Activated naive CD8-positive, alpha-beta T cell treated with anti-CD3 and anti-CD28 coated beads for 36 hours (primary cell): Measurements from ENCODE around the gene SCFD2. TPM values are rescaled to one million over a fixed set of nuclear protein-coding genes. Genes with fewer than 3 reads are reported as not detected.
"Not testable (repeated sequence)": the region's sequence is repeated elsewhere in the genome, so short reads cannot be mapped to it uniquely, and the experiment has no call there.

Experiments
- DNase-seq: peaks from one replicate; pipeline ENCODE4 v3.0.0; 2021
- H3K27ac Mint-ChIP-seq: one replicate; pipeline ENCODE4 v1.8.0; 2022; ENCODE audit warnings: mild to moderate bottlenecking, moderate library complexity, mixed read lengths
- H3K27me3 Mint-ChIP-seq: one replicate; pipeline ENCODE4 v1.8.0; 2022; ENCODE audit warnings: mild to moderate bottlenecking, mixed read lengths
- H3K36me3 Mint-ChIP-seq: one replicate; pipeline ENCODE4 v1.8.0; 2021; ENCODE audit warnings: mild to moderate bottlenecking, mixed read lengths
- H3K4me1 Mint-ChIP-seq: one replicate; pipeline ENCODE4 v1.8.0; 2021; ENCODE audit warnings: mixed read lengths
- H3K4me3 Mint-ChIP-seq: one replicate; pipeline ENCODE4 v1.8.0; 2022; ENCODE audit warnings: mild to moderate bottlenecking, moderate library complexity, mixed read lengths
- H3K9me3 Mint-ChIP-seq: one replicate; pipeline ENCODE4 v1.8.0; 2022; ENCODE audit warnings: mixed read lengths
- total RNA-seq, 2 experiments: library from RNA; stranded (reverse); gene quantifications; one replicate each; pipeline ENCODE4 v1.2.3, GENCODE V29; 2021

Gene SCFD2
- total RNA-seq: 10 to 100 TPM; 21.9 to 23.7 TPM

- Mint-ChIP-seq H3K27ac (peak within 1 kb of the TSS; percentile 94), H3K27me3 (peaks cover 5% of the 10 kb centered on the region), H3K4me3 (peak within 1 kb of the TSS; percentile 95), H3K4me1 (peaks cover 26% of the 10 kb centered on the region), H3K9me3 (no peaks in the 10 kb centered on the region), H3K36me3 (peaks cover 11% of the 10 kb centered on the region)
- peak; percentile 95 for DNase-seq
Measured at GRCh38 chr4:53365486-53366300, at the start of gene SCFD2. Gene SCFD2, minus strand, starts transcription at chr4:53366061.

GRCh38 chr4:53409479-53409878, 43.6 kb upstream of the SCFD2 start:
- peaks cover 53% of the 10 kb centered on the region for H3K36me3 Mint-ChIP-seq
- peaks cover 28% of the 10 kb centered on the region for H3K4me1 Mint-ChIP-seq

GRCh38 chr4:53380221-53380620, 14.4 kb upstream of the SCFD2 start:
- peaks cover 3% of the 10 kb centered on the region for H3K27me3 Mint-ChIP-seq
- no peaks in the 10 kb centered on the region for H3K9me3 Mint-ChIP-seq
- peak overlapping the region; percentile 51 for H3K4me3 Mint-ChIP-seq
- H3K27ac Mint-ChIP-seq: no peak overlapping the region
- H3K36me3 Mint-ChIP-seq: peaks cover 24% of the 10 kb centered on the region
- peaks cover 30% of the 10 kb centered on the region for H3K4me1 Mint-ChIP-seq
- no peak for DNase-seq

More at GRCh38 chr4:53409479-53409878, 43.6 kb upstream of the SCFD2 start:
- not testable (repeated sequence) for H3K27me3 Mint-ChIP-seq, H3K27ac Mint-ChIP-seq, H3K4me3 Mint-ChIP-seq, DNase-seq
- peaks cover 13% of the 10 kb centered on the region for H3K9me3 Mint-ChIP-seq

GRCh38 chr4:53378171-53378482, 12.3 kb upstream of the SCFD2 start:
- Mint-ChIP-seq H3K4me3 (peak overlapping the region; percentile 98), H3K4me1 (peaks cover 30% of the 10 kb centered on the region), H3K9me3 (no peaks in the 10 kb centered on the region), H3K27me3 (peaks cover 8% of the 10 kb centered on the region), H3K27ac (peak overlapping the region; percentile 99), H3K36me3 (peaks cover 20% of the 10 kb centered on the region)
- DNase-seq: no peak

GRCh38 chr4:53377319-53378170, 11.7 kb upstream of the SCFD2 start, which contains the start of gene FIP1L1:
Gene FIP1L1, plus strand, starts transcription at chr4:53377641. Its CDS starts 198 bp downstream, at chr4:53377839.
- Mint-ChIP-seq H3K4me1 (peaks cover 30% of the 10 kb centered on the region), H3K27me3 (peaks cover 9% of the 10 kb centered on the region), H3K9me3 (no peaks in the 10 kb centered on the region), H3K27ac (peak within 1 kb of the TSS; percentile 99), H3K36me3 (peaks cover 20% of the 10 kb centered on the region), H3K4me3 (peak within 1 kb of the TSS; percentile 98)
- DNase-seq: peak; percentile 95

- Mint-ChIP-seq H3K27me3 (peaks cover 15% of the 10 kb centered on the region), H3K4me1 (peaks cover 25% of the 10 kb centered on the region), H3K9me3 (no peaks in the 10 kb centered on the region), H3K27ac (peak overlapping the region; percentile 99), H3K36me3 (peaks cover 20% of the 10 kb centered on the region), H3K4me3 (peak overlapping the region; percentile 98)
- no peak for DNase-seq
Measured at GRCh38 chr4:53376900-53377299, 11.0 kb upstream of the SCFD2 start.

GRCh38 chr4:53374777-53375258, 9.0 kb upstream of the SCFD2 start:
- Mint-ChIP-seq H3K36me3 (peaks cover 14% of the 10 kb centered on the region), H3K4me1 (peaks cover 16% of the 10 kb centered on the region), H3K9me3 (no peaks in the 10 kb centered on the region), H3K4me3 (no peak overlapping the region), H3K27me3 (peaks cover 19% of the 10 kb centered on the region), H3K27ac (no peak overlapping the region)
- DNase-seq: no peak

GRCh38 chr4:53371843-53372521, 6.1 kb upstream of the SCFD2 start:
- no peak for DNase-seq
- Mint-ChIP-seq H3K27ac (no peak overlapping the region), H3K27me3 (peaks cover 17% of the 10 kb centered on the region), H3K4me3 (no peak overlapping the region), H3K36me3 (no peaks in the 10 kb centered on the region), H3K4me1 (peaks cover 5% of the 10 kb centered on the region), H3K9me3 (no peaks in the 10 kb centered on the region)

GRCh38 chr4:53371049-53371448, 5.2 kb upstream of the SCFD2 start:
- H3K4me3 Mint-ChIP-seq: no peak overlapping the region
- no peak overlapping the region for H3K27ac Mint-ChIP-seq
- peaks cover 17% of the 10 kb centered on the region for H3K27me3 Mint-ChIP-seq

GRCh38 chr4:53367721-53368120, 1.9 kb upstream of the SCFD2 start:
- DNase-seq: no peak
- Mint-ChIP-seq H3K36me3 (peaks cover 4% of the 10 kb centered on the region), H3K27ac (no peak overlapping the region), H3K4me1 (peaks cover 13% of the 10 kb centered on the region), H3K9me3 (no peaks in the 10 kb centered on the region), H3K4me3 (no peak overlapping the region), H3K27me3 (peaks cover 11% of the 10 kb centered on the region)

More at GRCh38 chr4:53371049-53371448, 5.2 kb upstream of the SCFD2 start:
- no peak for DNase-seq
- H3K36me3 Mint-ChIP-seq: no peaks in the 10 kb centered on the region
- peaks cover 6% of the 10 kb centered on the region for H3K4me1 Mint-ChIP-seq
- H3K9me3 Mint-ChIP-seq: no peaks in the 10 kb centered on the region

- Mint-ChIP-seq H3K27me3 (peaks cover 5% of the 10 kb centered on the region), H3K4me3 (peak overlapping the region; percentile 95), H3K9me3 (no peaks in the 10 kb centered on the region), H3K36me3 (peaks cover 8% of the 10 kb centered on the region), H3K27ac (peak overlapping the region; percentile 94), H3K4me1 (peaks cover 22% of the 10 kb centered on the region)
- no peak for DNase-seq
Measured at GRCh38 chr4:53366301-53366716, 448 bp upstream of the SCFD2 start.

GRCh38 chr4:53365121-53365485, 758 bp downstream of the SCFD2 start:
- peak; percentile 6 for DNase-seq
- no peaks in the 10 kb centered on the region for H3K9me3 Mint-ChIP-seq
- H3K4me3 Mint-ChIP-seq: peak overlapping the region; percentile 95
- H3K36me3 Mint-ChIP-seq: peaks cover 16% of the 10 kb centered on the region
- H3K27ac Mint-ChIP-seq: peak overlapping the region; percentile 94
- peaks cover 32% of the 10 kb centered on the region for H3K4me1 Mint-ChIP-seq
- H3K27me3 Mint-ChIP-seq: peaks cover 4% of the 10 kb centered on the region

- peaks cover 16% of the 10 kb centered on the region for H3K36me3 Mint-ChIP-seq
- H3K4me3 Mint-ChIP-seq: peak overlapping the region; percentile 95
- peaks cover 37% of the 10 kb centered on the region for H3K4me1 Mint-ChIP-seq
- no peak for DNase-seq
- H3K9me3 Mint-ChIP-seq: no peaks in the 10 kb centered on the region
- no peak overlapping the region for H3K27ac Mint-ChIP-seq
- H3K27me3 Mint-ChIP-seq: no peaks in the 10 kb centered on the region
Measured at GRCh38 chr4:53364624-53365023, 1.2 kb downstream of the SCFD2 start.

GRCh38 chr4:53362093-53362492, 3.8 kb downstream of the SCFD2 start:
- peak overlapping the region; percentile 68 for H3K4me3 Mint-ChIP-seq

GRCh38 chr4:53361451-53361850, 4.4 kb downstream of the SCFD2 start:
- Mint-ChIP-seq H3K36me3 (peaks cover 23% of the 10 kb centered on the region), H3K4me1 (peaks cover 42% of the 10 kb centered on the region), H3K27ac (no peak overlapping the region), H3K4me3 (no peak overlapping the region), H3K27me3 (no peaks in the 10 kb centered on the region), H3K9me3 (no peaks in the 10 kb centered on the region)
- DNase-seq: no peak

More at GRCh38 chr4:53362093-53362492, 3.8 kb downstream of the SCFD2 start:
- H3K27me3 Mint-ChIP-seq: no peaks in the 10 kb centered on the region
- DNase-seq: no peak
- H3K36me3 Mint-ChIP-seq: peaks cover 23% of the 10 kb centered on the region
- no peaks in the 10 kb centered on the region for H3K9me3 Mint-ChIP-seq
- H3K4me1 Mint-ChIP-seq: peaks cover 44% of the 10 kb centered on the region
- no peak overlapping the region for H3K27ac Mint-ChIP-seq
